HG03159 (cell line): ENCODE data around the gene CTDP1.

ENCODE experiments used
- ATAC-seq: cut with Tn5 transposase; IDR thresholded peaks from one replicate; pipeline ENCODE4 v1.9.1; 2021; ENCODE audit warnings: mild to moderate bottlenecking, moderate library complexity; ENCODE audit not compliant: unreplicated experiment

The CTDP1 gene

GRCh38 chr18:79644006-79644665 lies 35.5 kb upstream of the CTDP1 start:
- peak; percentile 81 for ATAC-seq

- no peak for ATAC-seq
Measured at GRCh38 chr18:79644666-79645057, 34.9 kb upstream of the CTDP1 start.

- ATAC-seq: no peak
Measured at GRCh38 chr18:79645291-79645983, 34.2 kb upstream of the CTDP1 start.

- no peak for ATAC-seq
Measured at GRCh38 chr18:79647307-79647706, 32.3 kb upstream of the CTDP1 start.

GRCh38 chr18:79650959-79651358 lies 28.6 kb upstream of the CTDP1 start:
- no peak for ATAC-seq

GRCh38 chr18:79657342-79657996 lies 22.1 kb upstream of the CTDP1 start:
- ATAC-seq: no peak

GRCh38 chr18:79658366-79658765 lies 21.2 kb upstream of the CTDP1 start:
- no peak for ATAC-seq

- no peak for ATAC-seq
Measured at GRCh38 chr18:79659733-79660132, 19.9 kb upstream of the CTDP1 start.

GRCh38 chr18:79662034-79662433 lies 17.6 kb upstream of the CTDP1 start:
- ATAC-seq: no peak

- ATAC-seq: no peak
Measured at GRCh38 chr18:79662439-79662838, 17.2 kb upstream of the CTDP1 start.

- no peak for ATAC-seq
Measured at GRCh38 chr18:79664525-79665125, 15.0 kb upstream of the CTDP1 start.

GRCh38 chr18:79668203-79668602 lies 11.4 kb upstream of the CTDP1 start:
- ATAC-seq: no peak

- ATAC-seq: no peak
Measured at GRCh38 chr18:79672490-79673276, 6.9 kb upstream of the CTDP1 start.

GRCh38 chr18:79677221-79677620 lies 2.4 kb upstream of the CTDP1 start:
- no peak for ATAC-seq

GRCh38 chr18:79677840-79678239 lies 1.8 kb upstream of the CTDP1 start:
- no peak for ATAC-seq

- ATAC-seq: peak; percentile 93
Measured at GRCh38 chr18:79678665-79679551, 695 bp upstream of the CTDP1 start.

- ATAC-seq: peak; percentile 4
Measured at GRCh38 chr18:79680100-79680879, 687 bp downstream of the CTDP1 start.

- ATAC-seq: no peak
Measured at GRCh38 chr18:79680891-79681339, 1.3 kb downstream of the CTDP1 start.
